Heart left ventricle (tissue), 16 donors: ENCODE results near the gene GIMD1. TPM values are rescaled to one million over a fixed set of nuclear protein-coding genes. Genes with fewer than 3 reads are reported as not detected.

ENCODE experiments used
- ATAC-seq, 4 donors: fragments of 200-7000 bp; cut with Tn5 transposase; one replicate each; pipeline ENCODE4 v1.9.1; 2020 to 2022; ENCODE audit warnings: moderate library complexity in 4 of 4, mild to moderate bottlenecking in 3 of 4, moderate number of reproducible peaks in 1 of 4
- DNase-seq, 5 donors: peaks; one replicate each; pipeline ENCODE4 v3.0.0-alpha.2; 2020
- H3K27ac ChIP-seq, 12 donors: fragments of 200-600 bp; sonication (generic) in 4 of 12; one replicate each; pipeline versions ENCODE4 v1.5.0 to v1.8.0; 2016 to 2022; ENCODE audit warnings: mild to moderate bottlenecking in 2 of 12
- H3K27me3 ChIP-seq, 9 donors: fragments of 200-600 bp; sonication (generic) in 2 of 9; one replicate each; pipeline versions ENCODE4 v1.5.1 to v1.8.0; 2016 to 2022; ENCODE audit warnings: mild to moderate bottlenecking in 3 of 9
- H3K36me3 ChIP-seq, 9 donors: fragments of 200-600 bp; sonication (generic) in 2 of 9; one replicate each; pipeline versions ENCODE4 v1.5.0 to v1.8.0; 2018 to 2022; ENCODE audit warnings: mild to moderate bottlenecking in 2 of 9
- H3K4me1 ChIP-seq, 12 donors: fragments of 200-600 bp; sonication (generic) in 4 of 12; one replicate each; pipeline versions ENCODE4 v1.5.0 to v1.8.0; 2016 to 2022; ENCODE audit warnings: mild to moderate bottlenecking in 3 of 12
- H3K4me3 ChIP-seq, 12 donors: fragments of 200-600 bp; sonication (generic) in 4 of 12; one replicate each; pipeline versions ENCODE4 v1.5.0 to v1.8.0; 2017 to 2022; ENCODE audit warnings: mild to moderate bottlenecking in 9 of 12, moderate library complexity in 4 of 12
- H3K9me3 ChIP-seq, 12 donors: fragments of 200-600 bp; sonication (generic) in 4 of 12; one replicate each; pipeline versions ENCODE4 v1.5.0 to v1.8.0; 2016 to 2022; ENCODE audit warnings: mild to moderate bottlenecking in 1 of 12
- CTCF ChIP-seq, 12 donors: fragments of 200-600 bp; sonication (generic) in 4 of 12; IDR thresholded peaks; one replicate each; pipeline versions ENCODE4 v1.5.0 to v1.8.0; 2018 to 2022; ENCODE audit warnings: antibody characterized with exemption in 12 of 12, mild to moderate bottlenecking in 5 of 12
- POLR2A ChIP-seq, 2 donors: fragments of 450-650 bp; IDR thresholded peaks; one replicate each; pipeline ENCODE4 v1.6.1; 2017; ENCODE audit warnings: antibody characterized with exemption in 2 of 2, mild to moderate bottlenecking in 2 of 2, moderate library complexity in 2 of 2
- WGBS, 4 donors: extraction: QIAGEN DNeasy Blood & Tissue Kit in 2 of 4; methylation state at CpG; one replicate each; pipeline versions ENCODE4 v1.1.5 to v1.1.7; 2013 to 2018; 5-methylcytosine and 5-hydroxymethylcytosine counted together
- intact Hi-C, 10 donors: fragments of 100-400 bp; cut with DNase I; formaldehyde crosslinking; loops; one replicate each; pipeline versions ENCODE4 v1.11.1 to v1.14.2; 2022
- polyA plus RNA-seq, 2 donors: library from polyadenylated mRNA; stranded (reverse); fragments of 200-250 nt; gene quantifications; one replicate each; pipeline ENCODE4 v1.2.3, GENCODE V29; 2013
- total RNA-seq, 9 donors: library from RNA; depleted of rRNA in 2 of 9; stranded (reverse); fragments of >200 nt in 2 of 9; fragmentation: NEBNext Ultra II Directional in 3 of 9; extraction: Animal tissue kit (Norgen Biotek cat#: 25700) in 3 of 9; gene quantifications; one replicate each; pipeline versions ENCODE4 v1.1.0 to v1.2.4, GENCODE V29; 2016 to 2023
- donor health status: ischemic (EF 13 %, LVEDD 7.1; RV severe dilation, severe dysfunction).
- donor health status: healthy with polysubstance abuse.
- donor health status: DM: no; HTN: yes; CAD: no.
- donor health status: DM: no; HTN: no; CAD: no.
- donor health status: ischemic (EF 25% LVEDD 6.9; RV normal size, moderate dysfunction).
- donor health status: ischemic (EF 25% LVEDD 5.7; RV mildly dilated, moderate dysfunction).
- donor health status: healthy.
- donor health status: DM: yes; HTN: yes; CAD: no.
- donor health status: ischemic (EF 35%, LVEDD 5.7; RV mildly dilated, moderate dysfunction).
- donor health status: nonischemic (EF 11% LVEDD 7.7; RV severe dilation, severe dysfunction).
- donor health status: DM: yes; HTN: yes; CAD: no.
- donor health status: PGD.
- donor health status: ischemic (EF 29% LVEDD 5.4; RV normal size, mild dysfunction).
- donor health status: nonischemic (EF 23%, LVEDD 6.1; RV moderate dilation, normal function).

GIMD1 gene
- total and polyA plus RNA-seq, 11 donors = not detected

- Histone ChIP-seq H3K27ac (no peak overlapping the region), H3K36me3 (peaks cover 0 to 74% (median 60%) of the 10 kb centered on the region in 9 donors), H3K4me1 (peaks cover 0 to 3% (median 0%) of the 10 kb centered on the region in 12 donors), H3K27me3 (no peaks in the 10 kb centered on the region), H3K9me3 (peaks cover 0 to 26% (median 3%) of the 10 kb centered on the region in 12 donors), H3K4me3 (no peak overlapping the region)
- TF ChIP-seq POLR2A (IDR thresholded peaks at IDR 0.05) (no peak), CTCF (IDR thresholded peaks at IDR 0.05) (no peak)
- 95 to 100% (median 97%) methylated on average over 2 to 3 of the region's 3 CpGs for WGBS, 4 donors
- ATAC-seq = no peak
- no peak for DNase-seq
- intact Hi-C loops = no loop called here
Measured at GRCh38 chr4:106338671-106339070, 29.9 kb downstream of the GIMD1 start.

GRCh38 chr4:106337916-106338315, 30.7 kb downstream of the GIMD1 start:
- Histone ChIP-seq H3K4me3 (no peak overlapping the region), H3K9me3 (peaks cover 0 to 26% (median 3%) of the 10 kb centered on the region in 12 donors), H3K27ac (no peak overlapping the region), H3K36me3 (peaks cover 0 to 78% (median 67%) of the 10 kb centered on the region in 9 donors), H3K27me3 (no peaks in the 10 kb centered on the region), H3K4me1 (no peaks in the 10 kb centered on the region)
- TF ChIP-seq CTCF (IDR thresholded peaks at IDR 0.05) = no peak
- no peak for TF ChIP-seq POLR2A (IDR thresholded peaks at IDR 0.05)
- ATAC-seq (no peak), DNase-seq (no peak)
- intact Hi-C loops = no loop called here

GRCh38 chr4:106336618-106337017, 32.0 kb downstream of the GIMD1 start:
- WGBS, 4 donors = 96 to 99% (median 98%) methylated on average over 3 of the region's 3 CpGs
- H3K9me3 ChIP-seq = peaks cover 0 to 24% (median 3%) of the 10 kb centered on the region in 12 donors

More at GRCh38 chr4:106336618-106337017, 32.0 kb downstream of the GIMD1 start:
- Histone ChIP-seq H3K27me3 (no peaks in the 10 kb centered on the region), H3K4me1 (no peaks in the 10 kb centered on the region), H3K36me3 (peaks cover 0 to 91% (median 80%) of the 10 kb centered on the region in 9 donors), H3K27ac (no peak overlapping the region), H3K4me3 (no peak overlapping the region)
- no peak for DNase-seq
- ATAC-seq = no peak
- intact Hi-C loops = no loop called here
- no peak for TF ChIP-seq POLR2A (IDR thresholded peaks at IDR 0.05)
- no peak for TF ChIP-seq CTCF (IDR thresholded peaks at IDR 0.05)
